ENCODE data around the gene HYAL2.
A peak's percentile ranks its signal among the peaks of the same experiment; 100 is the strongest.
"Not testable (repeated sequence)": the region's sequence is repeated elsewhere in the genome, so short reads cannot be mapped to it uniquely, and the experiment has no call there.

Gene HYAL2

DNA sequence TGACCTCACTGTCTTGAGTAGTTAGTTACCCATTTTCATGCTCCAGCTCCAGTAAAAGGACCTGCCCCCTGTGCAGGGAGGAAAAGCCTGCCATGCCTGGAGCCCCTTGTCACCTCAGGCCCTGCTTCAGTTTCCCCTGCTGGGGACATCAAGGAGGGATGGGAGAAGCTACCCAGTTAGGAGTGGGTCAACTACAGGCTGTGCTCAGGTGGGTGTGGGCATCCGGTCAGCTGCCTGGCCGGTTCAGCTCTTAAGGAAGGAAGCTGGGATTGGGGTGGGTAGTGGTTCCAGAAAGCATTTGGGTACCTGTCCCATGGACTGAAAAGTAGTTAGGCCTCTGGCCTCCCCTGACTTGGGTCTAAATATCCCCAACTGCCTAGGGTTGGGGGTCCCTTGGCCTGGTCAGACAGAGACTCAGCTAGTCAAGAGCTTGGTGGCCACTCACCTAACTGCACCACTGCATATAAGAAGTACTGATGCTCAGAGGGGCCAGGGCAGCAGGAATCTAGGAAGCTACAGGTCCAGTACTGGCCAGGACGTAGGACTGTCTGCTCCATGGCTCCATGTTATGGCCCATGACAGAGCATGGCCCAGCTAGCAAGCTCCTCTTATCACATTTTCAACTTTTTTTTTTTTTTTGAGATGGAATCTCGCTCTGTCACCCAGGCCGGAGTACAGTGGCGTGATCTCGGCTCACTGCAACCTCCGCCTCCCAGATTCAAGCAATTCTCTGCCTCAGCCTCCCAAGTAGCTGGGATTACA, 43.1 kb downstream of the HYAL2 start:
- Mint-ChIP-seq H3K36me3 (no peaks in the 10 kb centered on the region), H3K4me3 (no peak overlapping the region), H3K4me1 (ENCODE audit: low read depth) (peaks cover 12% of the 10 kb centered on the region), H3K27ac (no peak overlapping the region), H3K9me3 (ENCODE audit: low read depth) (no peaks in the 10 kb centered on the region), H3K27me3 (peaks cover 5% of the 10 kb centered on the region)

DNA sequence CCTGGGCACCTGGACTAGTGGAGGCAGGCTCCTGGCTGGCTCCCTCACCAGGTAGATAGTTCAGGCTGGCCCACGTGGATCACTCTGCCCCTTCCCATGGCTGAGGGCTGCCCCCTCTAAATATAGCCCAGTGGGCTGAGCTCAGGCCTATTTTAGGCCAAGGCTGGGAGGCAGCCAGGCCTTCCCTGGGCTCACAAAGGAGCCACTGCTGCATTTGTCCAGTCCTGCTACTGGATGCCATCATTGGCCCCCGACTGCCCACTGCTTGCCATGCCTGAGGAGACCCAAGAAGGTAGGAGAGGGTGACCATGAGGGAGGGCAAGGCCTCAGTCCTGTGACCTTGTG, 43.7 kb downstream of the HYAL2 start, which contains the start of gene LSMEM2:
Gene LSMEM2 (plus strand): TSS at position 208 of the 345 bp plus-strand sequence. CDS start 27 bp downstream, at position 235.
- Mint-ChIP-seq H3K4me1 (ENCODE audit: low read depth) (peaks cover 17% of the 10 kb centered on the region), H3K9me3 (ENCODE audit: low read depth) (no peaks in the 10 kb centered on the region), H3K27ac (no peak within 1 kb of the TSS), H3K27me3 (peaks cover 9% of the 10 kb centered on the region), H3K36me3 (no peaks in the 10 kb centered on the region), H3K4me3 (no peak within 1 kb of the TSS)

GRCh38 chr3:50278123-50278879, 44.2 kb downstream of the HYAL2 start:
- H3K4me3 Mint-ChIP-seq, result no peak overlapping the region
- peaks cover 17% of the 10 kb centered on the region for H3K4me1 Mint-ChIP-seq (ENCODE audit: low read depth)
- H3K9me3 Mint-ChIP-seq (ENCODE audit: low read depth), result no peaks in the 10 kb centered on the region
- peaks cover 9% of the 10 kb centered on the region for H3K27me3 Mint-ChIP-seq
- H3K36me3 Mint-ChIP-seq, result no peaks in the 10 kb centered on the region
- H3K27ac Mint-ChIP-seq, result no peak overlapping the region

- H3K9me3 Mint-ChIP-seq (ENCODE audit: low read depth), result no peaks in the 10 kb centered on the region
- H3K36me3 Mint-ChIP-seq, result no peaks in the 10 kb centered on the region
- H3K27ac Mint-ChIP-seq, result no peak overlapping the region
- peaks cover 21% of the 10 kb centered on the region for H3K4me1 Mint-ChIP-seq (ENCODE audit: low read depth)
- H3K27me3 Mint-ChIP-seq, result peaks cover 13% of the 10 kb centered on the region
- H3K4me3 Mint-ChIP-seq, result no peak overlapping the region
These were observed 45.8 kb downstream of the HYAL2 start for GRCh38 chr3:50276762-50277101.

DNA sequence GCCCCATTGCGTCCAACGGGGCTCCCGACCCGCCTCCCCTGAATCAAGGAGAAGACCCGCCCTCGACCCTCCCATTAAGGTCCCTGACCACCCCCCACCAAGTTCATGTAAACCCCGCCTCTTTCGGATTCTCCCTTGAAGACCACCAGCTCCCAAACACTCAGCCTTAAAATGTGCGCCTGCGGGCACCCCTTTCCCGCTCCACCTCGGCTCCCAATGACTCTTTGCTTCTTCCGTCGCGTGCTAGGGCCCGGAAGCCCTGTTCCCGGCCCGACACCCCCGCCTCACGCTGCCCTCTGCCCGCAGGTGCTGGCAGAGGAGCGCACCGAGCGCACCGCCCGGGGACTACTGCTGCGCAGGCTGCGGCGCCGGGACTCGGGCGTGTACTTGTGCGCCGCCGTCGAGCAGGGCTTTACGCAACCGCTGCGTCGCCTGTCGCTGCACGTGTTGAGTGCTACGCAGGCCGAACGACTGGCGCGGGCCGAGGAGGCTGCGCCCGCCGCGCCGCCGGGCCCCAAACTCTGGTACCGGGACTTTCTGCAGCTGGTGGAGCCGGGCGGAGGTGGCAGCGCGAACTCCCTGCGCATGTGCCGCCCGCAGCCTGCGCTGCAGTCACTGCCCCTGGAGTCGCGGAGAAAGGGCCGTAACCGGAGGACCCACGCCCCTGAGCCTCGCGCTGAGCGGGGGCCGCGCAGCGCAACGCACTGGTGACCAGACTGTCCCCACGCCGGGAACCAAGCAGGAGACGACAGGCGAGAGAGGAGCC, 46.4 kb downstream of the HYAL2 start:
- H3K4me1 Mint-ChIP-seq (ENCODE audit: low read depth), result peaks cover 21% of the 10 kb centered on the region
- H3K4me3 Mint-ChIP-seq, result peak overlapping the region; percentile 65
- peaks cover 13% of the 10 kb centered on the region for H3K27me3 Mint-ChIP-seq
- H3K36me3 Mint-ChIP-seq, result no peaks in the 10 kb centered on the region
- no peaks in the 10 kb centered on the region for H3K9me3 Mint-ChIP-seq (ENCODE audit: low read depth)
- H3K27ac Mint-ChIP-seq, result no peak overlapping the region

DNA sequence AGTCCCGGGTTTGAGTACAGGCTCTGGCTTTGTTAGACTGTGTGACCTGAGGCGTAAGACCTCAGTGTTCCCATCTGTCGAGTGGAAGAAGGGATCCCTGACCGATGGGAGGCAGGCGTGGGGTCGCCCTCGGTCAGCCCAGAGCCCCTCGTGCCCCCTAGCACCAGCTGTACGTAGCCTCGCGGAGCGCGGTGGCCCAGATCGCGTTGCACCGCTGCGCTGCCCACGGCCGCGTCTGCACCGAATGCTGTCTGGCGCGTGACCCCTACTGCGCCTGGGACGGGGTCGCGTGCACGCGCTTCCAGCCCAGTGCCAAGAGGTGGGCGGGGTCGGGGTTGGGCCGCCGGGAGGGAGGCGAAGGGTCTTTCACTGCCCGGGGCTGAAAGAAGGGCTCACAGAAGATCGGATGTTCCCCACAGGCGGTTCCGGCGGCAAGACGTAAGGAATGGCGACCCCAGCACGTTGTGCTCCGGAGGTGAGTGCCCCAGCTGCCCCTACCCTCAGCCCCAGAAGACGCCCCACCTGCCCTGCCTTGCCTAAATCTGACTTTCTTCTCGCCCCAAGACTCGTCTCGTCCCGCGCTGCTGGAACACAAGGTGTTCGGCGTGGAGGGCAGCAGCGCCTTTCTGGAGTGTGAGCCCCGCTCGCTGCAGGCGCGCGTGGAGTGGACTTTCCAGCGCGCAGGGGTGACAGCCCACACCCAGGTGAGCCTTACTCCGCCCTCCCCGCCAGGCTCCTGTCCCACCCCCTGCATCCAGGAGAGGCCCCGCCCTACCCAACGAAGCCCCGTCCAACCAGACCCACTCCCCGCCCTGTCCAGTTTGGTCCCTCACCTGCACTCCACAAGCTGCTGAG, 47.2 kb downstream of the HYAL2 start:
- H3K27ac Mint-ChIP-seq, result no peak overlapping the region
- peak overlapping the region; percentile 65 for H3K4me3 Mint-ChIP-seq
- H3K9me3 Mint-ChIP-seq (ENCODE audit: low read depth), result no peaks in the 10 kb centered on the region
- no peaks in the 10 kb centered on the region for H3K36me3 Mint-ChIP-seq
- peaks cover 21% of the 10 kb centered on the region for H3K4me1 Mint-ChIP-seq (ENCODE audit: low read depth)
- H3K27me3 Mint-ChIP-seq, result peaks cover 13% of the 10 kb centered on the region

DNA sequence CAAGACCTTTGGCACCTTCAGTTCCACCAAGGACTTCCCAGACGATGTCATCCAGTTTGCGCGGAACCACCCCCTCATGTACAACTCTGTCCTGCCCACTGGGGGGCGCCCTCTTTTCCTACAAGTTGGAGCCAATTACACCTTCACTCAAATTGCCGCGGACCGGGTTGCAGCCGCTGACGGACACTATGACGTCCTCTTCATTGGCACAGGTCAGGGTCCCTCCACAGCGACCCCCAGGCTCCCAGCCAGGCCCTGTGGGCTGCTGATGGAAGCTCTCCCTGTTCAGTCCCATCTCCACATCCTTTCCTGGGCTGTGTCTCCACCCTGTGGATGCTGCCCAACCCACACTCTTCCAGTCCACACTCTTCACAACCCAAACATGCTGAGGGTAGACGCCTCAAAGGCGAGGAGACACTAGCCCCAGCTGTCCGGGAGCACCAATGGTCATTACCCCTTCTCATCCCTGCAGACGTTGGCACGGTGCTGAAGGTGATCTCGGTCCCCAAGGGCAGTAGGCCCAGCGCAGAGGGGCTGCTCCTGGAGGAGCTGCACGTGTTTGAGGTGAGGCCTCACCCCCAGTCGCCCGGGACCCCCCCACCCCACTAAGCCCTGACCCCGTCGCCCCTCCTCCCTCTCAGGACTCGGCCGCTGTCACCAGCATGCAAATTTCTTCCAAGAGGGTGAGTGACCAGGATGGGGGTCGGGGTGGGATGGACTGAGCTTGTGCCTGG, 48.0 kb downstream of the HYAL2 start:
- Mint-ChIP-seq H3K4me3 (peak overlapping the region; percentile 60), H3K27me3 (peaks cover 13% of the 10 kb centered on the region), H3K4me1 (ENCODE audit: low read depth) (peaks cover 21% of the 10 kb centered on the region), H3K9me3 (ENCODE audit: low read depth) (no peaks in the 10 kb centered on the region), H3K27ac (no peak overlapping the region), H3K36me3 (no peaks in the 10 kb centered on the region)

- Mint-ChIP-seq H3K36me3 (no peaks in the 10 kb centered on the region), H3K27ac (no peak overlapping the region), H3K27me3 (peaks cover 14% of the 10 kb centered on the region), H3K4me1 (ENCODE audit: low read depth) (peaks cover 21% of the 10 kb centered on the region), H3K4me3 (no peak overlapping the region), H3K9me3 (ENCODE audit: low read depth) (no peaks in the 10 kb centered on the region)
These were observed 48.9 kb downstream of the HYAL2 start for GRCh38 chr3:50273689-50274065.

- no peaks in the 10 kb centered on the region for H3K36me3 Mint-ChIP-seq
- H3K27ac Mint-ChIP-seq, result no peak overlapping the region
- H3K9me3 Mint-ChIP-seq (ENCODE audit: low read depth), result no peaks in the 10 kb centered on the region
- peak overlapping the region; percentile 74 for H3K4me3 Mint-ChIP-seq
- H3K27me3 Mint-ChIP-seq, result peaks cover 18% of the 10 kb centered on the region
- H3K4me1 Mint-ChIP-seq (ENCODE audit: low read depth), result peaks cover 21% of the 10 kb centered on the region
These were observed 49.4 kb downstream of the HYAL2 start for GRCh38 chr3:50272911-50273688.

DNA sequence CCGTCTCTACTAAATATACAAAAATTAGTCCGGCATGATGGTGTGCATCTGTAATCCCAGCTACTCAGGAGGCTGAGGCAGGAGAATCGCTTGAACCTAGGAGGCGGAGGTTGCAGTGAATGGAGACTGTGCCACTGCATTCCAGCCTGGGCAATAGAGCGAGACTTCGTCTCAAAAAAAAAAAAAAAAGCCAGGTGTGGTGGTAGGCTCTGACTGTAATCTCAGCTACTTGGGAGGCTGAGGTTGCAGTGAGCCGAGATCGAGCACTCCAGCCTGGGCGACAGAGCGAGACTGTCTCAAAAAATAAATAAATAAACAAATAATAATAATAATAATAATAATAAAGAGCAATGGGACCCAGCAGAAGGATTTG, 50.0 kb downstream of the HYAL2 start:
- peaks cover 21% of the 10 kb centered on the region for H3K4me1 Mint-ChIP-seq (ENCODE audit: low read depth)

GRCh38 chr3:50271314-50271936, 51.1 kb downstream of the HYAL2 start:
- Mint-ChIP-seq H3K27me3 (peaks cover 18% of the 10 kb centered on the region), H3K4me3 (no peak overlapping the region), H3K27ac (no peak overlapping the region), H3K36me3 (no peaks in the 10 kb centered on the region), H3K4me1 (ENCODE audit: low read depth) (peaks cover 21% of the 10 kb centered on the region), H3K9me3 (ENCODE audit: low read depth) (no peaks in the 10 kb centered on the region)

More for the DNA sequence above, 50.0 kb downstream of the HYAL2 start:
- H3K27ac Mint-ChIP-seq; H3K9me3 Mint-ChIP-seq (ENCODE audit: low read depth); H3K36me3 Mint-ChIP-seq; H3K4me3 Mint-ChIP-seq: not testable (repeated sequence)
- H3K27me3 Mint-ChIP-seq, result peaks cover 18% of the 10 kb centered on the region

GRCh38 chr3:50270422-50271224, 51.9 kb downstream of the HYAL2 start:
- Mint-ChIP-seq H3K4me1 (ENCODE audit: low read depth) (peaks cover 17% of the 10 kb centered on the region), H3K27ac (no peak overlapping the region)

More at GRCh38 chr3:50270422-50271224, 51.9 kb downstream of the HYAL2 start:
- Mint-ChIP-seq H3K36me3 (no peaks in the 10 kb centered on the region), H3K4me3 (no peak overlapping the region), H3K9me3 (ENCODE audit: low read depth) (no peaks in the 10 kb centered on the region), H3K27me3 (peaks cover 18% of the 10 kb centered on the region)
